Measurements from ENCODE around the gene NIPBL.

DNA sequence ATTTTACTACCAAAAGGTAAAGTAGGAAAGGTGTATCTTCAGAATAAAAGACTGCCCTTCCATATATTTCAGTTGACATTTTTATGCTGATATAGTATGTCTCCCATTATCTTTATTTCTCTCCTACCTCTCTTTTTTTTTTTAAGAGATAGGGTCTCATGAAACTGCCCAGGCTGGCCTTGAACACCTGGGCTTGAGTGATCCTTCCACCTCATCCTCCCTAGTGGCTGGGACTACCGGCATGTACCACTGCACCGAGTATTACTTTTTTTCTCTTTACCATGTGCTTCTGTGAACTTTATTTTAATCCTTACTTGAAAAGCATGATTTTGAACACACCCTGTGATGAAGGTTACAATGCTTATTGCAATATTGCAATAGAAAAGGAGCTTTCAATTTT, 42.7 kb downstream of the NIPBL start:
- no peak for TF ChIP-seq ESRRA (IDR thresholded peaks at IDR 0.05; ENCODE audit: low read length)
- no peak for TF ChIP-seq BMI1 (IDR thresholded peaks at IDR 0.05; ENCODE audit: borderline replicate concordance)
- TF ChIP-seq, protein P1, sequence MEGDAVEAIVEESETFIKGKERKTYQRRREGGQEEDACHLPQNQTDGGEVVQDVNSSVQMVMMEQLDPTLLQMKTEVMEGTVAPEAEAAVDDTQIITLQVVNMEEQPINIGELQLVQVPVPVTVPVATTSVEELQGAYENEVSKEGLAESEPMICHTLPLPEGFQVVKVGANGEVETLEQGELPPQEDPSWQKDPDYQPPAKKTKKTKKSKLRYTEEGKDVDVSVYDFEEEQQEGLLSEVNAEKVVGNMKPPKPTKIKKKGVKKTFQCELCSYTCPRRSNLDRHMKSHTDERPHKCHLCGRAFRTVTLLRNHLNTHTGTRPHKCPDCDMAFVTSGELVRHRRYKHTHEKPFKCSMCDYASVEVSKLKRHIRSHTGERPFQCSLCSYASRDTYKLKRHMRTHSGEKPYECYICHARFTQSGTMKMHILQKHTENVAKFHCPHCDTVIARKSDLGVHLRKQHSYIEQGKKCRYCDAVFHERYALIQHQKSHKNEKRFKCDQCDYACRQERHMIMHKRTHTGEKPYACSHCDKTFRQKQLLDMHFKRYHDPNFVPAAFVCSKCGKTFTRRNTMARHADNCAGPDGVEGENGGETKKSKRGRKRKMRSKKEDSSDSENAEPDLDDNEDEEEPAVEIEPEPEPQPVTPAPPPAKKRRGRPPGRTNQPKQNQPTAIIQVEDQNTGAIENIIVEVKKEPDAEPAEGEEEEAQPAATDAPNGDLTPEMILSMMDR (IDR thresholded peaks at IDR 0.05 in 2 of 3, conservative IDR thresholded peaks at IDR 0.05 in 1 of 3; ENCODE audit: control insufficient read depth in 2 of 3, extremely low read depth in 1 of 3, insufficient read depth in 1 of 3, low read depth in 3 of 3, low read length in 3 of 3): no peak
- TF ChIP-seq, protein P2, sequence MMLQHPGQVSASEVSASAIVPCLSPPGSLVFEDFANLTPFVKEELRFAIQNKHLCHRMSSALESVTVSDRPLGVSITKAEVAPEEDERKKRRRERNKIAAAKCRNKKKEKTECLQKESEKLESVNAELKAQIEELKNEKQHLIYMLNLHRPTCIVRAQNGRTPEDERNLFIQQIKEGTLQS (IDR thresholded peaks at IDR 0.05; ENCODE audit: borderline replicate concordance, extremely low read depth, low read depth, low read length): no peak
